ENCODE measurements around the gene FBLN1. TPM values are rescaled to one million over a fixed set of nuclear protein-coding genes. Genes with fewer than 3 reads are reported as not detected.

Gene FBLN1
- total RNA-seq, 1 experiment from 2014 or later, result 23.4 TPM

- intact Hi-C loops (cut with micrococcal nuclease), result no loop called here
- no peaks in the 10 kb centered on the region for H4K20me1 ChIP-seq (ENCODE audit: insufficient read depth)
- RAD21 ChIA-PET (ENCODE audit: low non-redundant PET in 1 of 2, low total read pairs in 2 of 2, uncharacterized antibody in 2 of 2, unreplicated experiment in 2 of 2), result no interaction called here
- DNase-seq (ENCODE audit: low read depth, low spot score), result no peak
- CTCF ChIA-PET, result no interaction called here
- POLR2A ChIA-PET, result no interaction called here
- peaks cover 9 to 16% of the 10 kb centered on the region in 2 experiments for H3K4me1 ChIP-seq (ENCODE audit: control insufficient read depth in 1 of 2, insufficient read depth in 2 of 2, low read length in 2 of 2)
- H3K9me3 ChIP-seq (ENCODE audit: control insufficient read depth in 1 of 2, insufficient read depth in 1 of 2, low read depth in 1 of 2, low read length in 2 of 2), result no peaks in the 10 kb centered on the region
- H2AFZ ChIP-seq (ENCODE audit: low read depth, low read length, poor library complexity, severe bottlenecking), result no peak overlapping the region
- no peaks in the 10 kb centered on the region for H3K27me3 ChIP-seq (ENCODE audit: insufficient read depth, low read length)
- no peak for TF ChIP-seq EZH2 (IDR thresholded peaks at IDR 0.05)
- no peak for TF ChIP-seq EGR1 (IDR thresholded peaks at IDR 0.05; ENCODE audit: low read depth)
- TF ChIP-seq ZBTB33 (IDR thresholded peaks at IDR 0.05; ENCODE audit: extremely low read depth, insufficient replicate concordance, low read length), result no peak
- TF ChIP-seq SRF (IDR thresholded peaks at IDR 0.05; ENCODE audit: low read depth), result no peak
- no peak for TF ChIP-seq SP1 (IDR thresholded peaks at IDR 0.05; ENCODE audit: low read depth)
- no peak for TF ChIP-seq ZFX (IDR thresholded peaks at IDR 0.05)
- no peak for TF ChIP-seq SIN3A (IDR thresholded peaks at IDR 0.05; ENCODE audit: low read depth)
- no peak for TF ChIP-seq CEBPB (IDR thresholded peaks at IDR 0.05; ENCODE audit: low read depth)
- no peak for TF ChIP-seq POLR2AphosphoS5 (IDR thresholded peaks at IDR 0.05; ENCODE audit: low read depth, low read length)
- no peak for TF ChIP-seq TCF7L2 (IDR thresholded peaks at IDR 0.05; ENCODE audit: borderline replicate concordance, extremely low read depth, insufficient read depth, insufficient read length)
- TF ChIP-seq RAD21 (IDR thresholded peaks at IDR 0.05; ENCODE audit: low read depth), result no peak
- no peak for TF ChIP-seq JUND (IDR thresholded peaks at IDR 0.05)
- no peak for TF ChIP-seq REST (IDR thresholded peaks at IDR 0.05; ENCODE audit: low read depth)
- no peak for TF ChIP-seq MAX (IDR thresholded peaks at IDR 0.05)
- TF ChIP-seq ATF3 (IDR thresholded peaks at IDR 0.05), result no peak
- TF ChIP-seq POLR2A (IDR thresholded peaks at IDR 0.05; ENCODE audit: borderline replicate concordance, extremely low read depth, insufficient read depth, insufficient read length), result no peak
- TF ChIP-seq ELF1 (IDR thresholded peaks at IDR 0.05; ENCODE audit: borderline replicate concordance, low read depth), result no peak
- TF ChIP-seq ZNF274 (IDR thresholded peaks at IDR 0.05; ENCODE audit: low read depth, low read length), result no peak
- TF ChIP-seq YY1 (IDR thresholded peaks at IDR 0.05; ENCODE audit: extremely low read depth, insufficient replicate concordance, low read depth, low read length), result no peak
- no peaks in the 10 kb centered on the region for H3K36me3 ChIP-seq (ENCODE audit: control insufficient read depth in 1 of 2, insufficient read depth in 2 of 2, low read length in 2 of 2)
- H3K4me3 ChIP-seq (replicated peaks in 1 of 2; ENCODE audit: low read depth in 1 of 2, low read length in 2 of 2), result no peak overlapping the region
- H3K9ac ChIP-seq (ENCODE audit: low read length), result no peak overlapping the region
- H3K27ac ChIP-seq (ENCODE audit: low read depth, low read length), result no peak overlapping the region
- no peak overlapping the region for H3K4me2 ChIP-seq (ENCODE audit: low read length)
- H3K79me2 ChIP-seq (ENCODE audit: insufficient read depth, low read length), result no peaks in the 10 kb centered on the region
- H3K9me2 ChIP-seq (ENCODE audit: insufficient read depth), result no peaks in the 10 kb centered on the region
- BruUV-seq (replicated peaks), result no TSS peak
- no peak for ATAC-seq
Observed at GRCh38 chr22:45468872-45469271, 33.8 kb upstream of the FBLN1 start.

Measured in HCT116 (cell line).